ENCODE measurements around the gene NQO1. TPM values are rescaled to one million over a fixed set of nuclear protein-coding genes. Genes with fewer than 3 reads are reported as not detected.

The NQO1 gene
- total and polyA plus RNA-seq, 2 experiments from 2014 or later, result 2.1 to 10.8 TPM

DNA sequence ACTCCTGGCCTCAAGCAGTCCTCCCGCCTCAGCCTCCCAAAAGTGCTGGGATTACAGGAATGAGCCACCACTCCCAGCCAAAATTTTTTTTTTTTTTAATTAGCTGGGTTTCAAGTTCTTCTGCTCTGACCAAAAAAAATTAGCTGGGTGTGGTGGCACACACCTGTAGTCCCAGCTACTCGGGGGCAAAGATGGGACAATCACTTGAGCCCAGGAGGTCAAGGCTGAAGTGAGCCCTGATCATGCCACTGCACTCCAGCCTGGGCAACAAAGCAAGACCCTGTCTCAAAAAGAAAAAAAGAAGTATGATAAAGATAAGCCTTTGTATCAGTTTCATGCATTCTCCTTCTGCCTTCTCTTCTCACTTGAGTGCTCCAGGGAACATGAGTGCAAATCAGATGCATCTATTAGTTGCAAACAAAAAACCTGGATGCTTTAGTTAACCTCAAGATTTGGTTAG lies 1.9 kb downstream of the NQO1 start:
- peak overlapping the region; percentile 15 for H3K27ac ChIP-seq
- H3K4me3 ChIP-seq, result no peak overlapping the region
- no peaks in the 10 kb centered on the region for H3K36me3 ChIP-seq
- no peak for DNase-seq (ENCODE audit: low read depth in 1 of 2, low spot score in 1 of 2)
- no peaks in the 10 kb centered on the region for H3K27me3 ChIP-seq
- peaks cover 8% of the 10 kb centered on the region for H3K4me1 ChIP-seq (ENCODE audit: low read depth)
- TF ChIP-seq, protein P1, sequence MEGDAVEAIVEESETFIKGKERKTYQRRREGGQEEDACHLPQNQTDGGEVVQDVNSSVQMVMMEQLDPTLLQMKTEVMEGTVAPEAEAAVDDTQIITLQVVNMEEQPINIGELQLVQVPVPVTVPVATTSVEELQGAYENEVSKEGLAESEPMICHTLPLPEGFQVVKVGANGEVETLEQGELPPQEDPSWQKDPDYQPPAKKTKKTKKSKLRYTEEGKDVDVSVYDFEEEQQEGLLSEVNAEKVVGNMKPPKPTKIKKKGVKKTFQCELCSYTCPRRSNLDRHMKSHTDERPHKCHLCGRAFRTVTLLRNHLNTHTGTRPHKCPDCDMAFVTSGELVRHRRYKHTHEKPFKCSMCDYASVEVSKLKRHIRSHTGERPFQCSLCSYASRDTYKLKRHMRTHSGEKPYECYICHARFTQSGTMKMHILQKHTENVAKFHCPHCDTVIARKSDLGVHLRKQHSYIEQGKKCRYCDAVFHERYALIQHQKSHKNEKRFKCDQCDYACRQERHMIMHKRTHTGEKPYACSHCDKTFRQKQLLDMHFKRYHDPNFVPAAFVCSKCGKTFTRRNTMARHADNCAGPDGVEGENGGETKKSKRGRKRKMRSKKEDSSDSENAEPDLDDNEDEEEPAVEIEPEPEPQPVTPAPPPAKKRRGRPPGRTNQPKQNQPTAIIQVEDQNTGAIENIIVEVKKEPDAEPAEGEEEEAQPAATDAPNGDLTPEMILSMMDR (IDR thresholded peaks at IDR 0.05; ENCODE audit: low read depth, low read length), result no peak
- H3K9me3 ChIP-seq (ENCODE audit: low read depth), result no peaks in the 10 kb centered on the region

DNA sequence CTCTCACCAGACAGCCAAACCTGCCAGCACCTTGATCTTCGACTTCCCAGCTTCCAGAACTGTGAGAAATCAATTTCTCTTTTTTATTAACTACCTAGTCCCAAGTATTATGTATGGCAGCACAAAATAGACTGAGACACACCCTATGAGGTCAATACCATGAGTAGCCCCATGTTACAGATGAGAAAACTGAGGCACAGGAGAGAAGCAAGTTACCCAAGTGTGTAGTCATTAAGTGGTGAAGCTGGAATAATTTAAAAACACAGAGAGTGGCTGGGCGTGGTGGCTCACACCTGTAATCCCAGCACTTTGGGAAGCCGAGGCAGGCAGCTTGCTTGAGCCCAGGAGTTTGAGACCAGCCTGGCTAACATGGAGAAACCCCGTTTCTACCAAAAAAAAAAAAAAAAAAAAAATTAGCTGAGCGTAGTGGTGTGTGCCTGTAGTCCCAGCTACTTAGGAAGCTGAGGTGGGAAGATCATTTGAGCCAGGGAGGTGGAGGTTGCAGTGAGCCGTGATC lies 4.9 kb downstream of the NQO1 start:
- no peak for DNase-seq (ENCODE audit: low read depth in 1 of 2, low spot score in 1 of 2)
- Histone ChIP-seq H3K27me3 (no peaks in the 10 kb centered on the region), H3K9me3 (ENCODE audit: low read depth) (no peaks in the 10 kb centered on the region), H3K36me3 (no peaks in the 10 kb centered on the region), H3K4me1 (ENCODE audit: low read depth) (no peaks in the 10 kb centered on the region), H3K4me3 (no peak overlapping the region), H3K27ac (no peak overlapping the region)
- TF ChIP-seq, protein P1 (IDR thresholded peaks at IDR 0.05; ENCODE audit: low read depth, low read length), result no peak

DNA sequence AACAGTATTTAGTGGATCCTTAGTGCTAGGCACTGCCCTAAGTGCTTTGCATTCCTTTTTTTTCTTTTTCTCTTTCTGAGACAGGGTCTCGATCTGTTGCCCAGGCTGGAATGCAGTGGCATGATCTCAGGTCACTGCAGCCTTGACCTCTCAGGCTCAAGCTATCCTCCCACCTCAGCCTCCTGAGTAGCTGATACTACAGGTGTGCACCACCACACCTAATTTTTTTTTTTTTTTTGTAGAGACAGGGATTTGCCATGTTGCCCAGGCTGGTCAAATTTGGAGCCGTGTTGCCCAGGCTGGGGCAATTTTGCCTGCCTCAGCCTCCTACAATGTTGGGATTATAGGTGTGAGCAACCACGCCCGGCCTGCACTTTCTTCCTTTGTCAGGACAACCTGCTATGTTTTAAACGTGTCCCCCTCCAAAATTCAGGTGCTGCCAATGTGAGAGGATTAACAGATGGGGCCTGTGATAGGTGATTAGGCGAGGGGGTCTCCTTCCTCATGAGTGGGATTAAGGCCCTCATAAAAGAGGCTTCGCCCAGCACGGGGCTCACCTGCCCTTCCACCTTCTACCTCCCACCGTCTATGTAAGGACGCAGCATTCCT lies 5.4 kb downstream of the NQO1 start:
- H3K4me3 ChIP-seq, result no peak overlapping the region
- TF ChIP-seq, protein P1 (IDR thresholded peaks at IDR 0.05; ENCODE audit: low read depth, low read length), result no peak
- H3K27ac ChIP-seq, result no peak overlapping the region
- H3K36me3 ChIP-seq, result no peaks in the 10 kb centered on the region
- no peaks in the 10 kb centered on the region for H3K27me3 ChIP-seq
- DNase-seq (ENCODE audit: low read depth in 1 of 2, low spot score in 1 of 2), result no peak
- no peaks in the 10 kb centered on the region for H3K9me3 ChIP-seq (ENCODE audit: low read depth)
- H3K4me1 ChIP-seq (ENCODE audit: low read depth), result no peaks in the 10 kb centered on the region

DNA sequence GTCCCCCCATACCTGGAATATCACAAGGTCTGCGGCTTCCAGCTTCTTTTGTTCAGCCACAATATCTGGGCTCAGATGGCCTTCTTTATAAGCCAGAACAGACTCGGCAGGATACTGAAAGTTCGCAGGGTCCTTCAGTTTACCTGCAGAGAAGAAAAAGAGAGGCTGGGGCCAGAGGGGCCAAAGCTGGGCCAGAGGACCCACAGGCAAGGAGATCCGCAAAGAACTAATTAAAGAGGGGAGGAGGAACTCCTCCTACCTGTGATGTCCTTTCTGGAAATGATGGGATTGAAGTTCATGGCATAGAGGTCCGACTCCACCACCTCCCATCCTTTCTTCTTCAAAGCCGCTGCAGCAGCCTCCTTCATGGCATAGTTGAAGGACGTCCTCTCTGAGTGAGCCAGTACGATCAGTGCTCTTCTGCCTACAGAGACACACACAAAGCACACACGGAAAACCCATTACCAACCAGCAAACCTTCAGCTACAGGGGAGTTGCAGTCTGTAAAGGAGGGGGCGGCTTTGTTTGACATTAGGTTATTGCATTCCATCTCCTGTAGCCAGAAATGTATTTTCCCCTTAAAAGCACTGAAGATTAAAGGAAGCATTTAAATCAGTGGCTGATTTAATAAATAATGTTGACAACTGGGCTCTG lies 8.1 kb downstream of the NQO1 start:
- Histone ChIP-seq H3K27ac (no peak overlapping the region), H3K4me1 (ENCODE audit: low read depth) (no peaks in the 10 kb centered on the region), H3K9me3 (ENCODE audit: low read depth) (no peaks in the 10 kb centered on the region), H3K27me3 (no peaks in the 10 kb centered on the region), H3K36me3 (no peaks in the 10 kb centered on the region), H3K4me3 (no peak overlapping the region)
- no peak for DNase-seq (ENCODE audit: low read depth in 1 of 2, low spot score in 1 of 2)
- TF ChIP-seq, protein P1 (IDR thresholded peaks at IDR 0.05; ENCODE audit: low read depth, low read length), result no peak

DNA sequence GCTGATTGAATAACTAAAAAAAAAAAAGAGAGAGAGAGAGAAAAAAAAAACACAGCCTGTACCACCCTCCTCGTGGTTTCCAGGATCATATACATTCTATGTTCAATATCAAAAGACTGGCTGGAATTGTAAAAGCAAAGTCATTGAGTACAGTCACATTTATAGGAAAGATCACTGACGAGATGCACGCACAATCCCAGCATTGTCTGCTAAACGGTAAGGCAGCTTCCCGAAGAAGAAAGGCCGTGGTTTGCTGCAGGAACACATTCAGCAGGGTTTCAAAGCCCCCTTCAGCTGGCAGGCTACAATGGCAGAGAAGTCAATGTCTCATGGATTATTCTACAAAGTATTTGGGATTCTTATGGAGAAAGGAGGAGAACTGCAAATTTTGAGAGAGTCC lies 9.3 kb downstream of the NQO1 start:
- DNase-seq (ENCODE audit: low read depth in 1 of 2, low spot score in 1 of 2), result no peak
- no peaks in the 10 kb centered on the region for H3K27me3 ChIP-seq

More for the DNA sequence above, 9.3 kb downstream of the NQO1 start:
- TF ChIP-seq, protein P1 (IDR thresholded peaks at IDR 0.05; ENCODE audit: low read depth, low read length), result no peak
- H3K27ac ChIP-seq, result no peak overlapping the region
- H3K9me3 ChIP-seq (ENCODE audit: low read depth), result no peaks in the 10 kb centered on the region
- H3K4me3 ChIP-seq, result no peak overlapping the region
- no peaks in the 10 kb centered on the region for H3K4me1 ChIP-seq (ENCODE audit: low read depth)
- no peaks in the 10 kb centered on the region for H3K36me3 ChIP-seq

All from cardiac muscle cell (in vitro differentiated cells and primary cell).